Measurements from ENCODE around the gene GGTLC2.
"Not testable (repeated sequence)": the region's sequence is repeated elsewhere in the genome, so short reads cannot be mapped to it uniquely, and the experiment has no call there.

GGTLC2 gene

GRCh38 chr22:22644314-22644713 is at the start of gene GGTLC2:
Gene GGTLC2, plus strand, starts transcription at chr22:22644614. Its CDS starts 1,732 bp downstream, at chr22:22646346.
- not testable (repeated sequence) for DNase-seq

- no peak for DNase-seq
Measured at GRCh38 chr22:22595001-22595835, 49.2 kb upstream of the GGTLC2 start.

GRCh38 chr22:22598144-22598543 is 46.3 kb upstream of the GGTLC2 start:
- no peak for DNase-seq

- DNase-seq: no peak
Measured at GRCh38 chr22:22599248-22599647, 45.2 kb upstream of the GGTLC2 start.

GRCh38 chr22:22600531-22601261 is 43.7 kb upstream of the GGTLC2 start:
- no peak for DNase-seq

GRCh38 chr22:22603470-22603947 is 40.9 kb upstream of the GGTLC2 start:
- DNase-seq: no peak

- no peak for DNase-seq
Measured at GRCh38 chr22:22604326-22605073, 39.9 kb upstream of the GGTLC2 start.

GRCh38 chr22:22605074-22605404 is 39.4 kb upstream of the GGTLC2 start:
- no peak for DNase-seq

GRCh38 chr22:22608022-22608421 is 36.4 kb upstream of the GGTLC2 start:
- not testable (repeated sequence) for DNase-seq

- DNase-seq: no peak
Measured at GRCh38 chr22:22609291-22609690, 35.1 kb upstream of the GGTLC2 start.

- DNase-seq: no peak
Measured at GRCh38 chr22:22612516-22612915, 31.9 kb upstream of the GGTLC2 start.

- DNase-seq: no peak
Measured at GRCh38 chr22:22614065-22614464, 30.3 kb upstream of the GGTLC2 start.

GRCh38 chr22:22616636-22617035 is 27.8 kb upstream of the GGTLC2 start:
- no peak for DNase-seq

GRCh38 chr22:22618448-22618847 is 26.0 kb upstream of the GGTLC2 start:
- no peak for DNase-seq

- DNase-seq: no peak
Measured at GRCh38 chr22:22618923-22619322, 25.5 kb upstream of the GGTLC2 start.

GRCh38 chr22:22619765-22620414 is 24.5 kb upstream of the GGTLC2 start:
- no peak for DNase-seq

GRCh38 chr22:22628546-22629495 is 15.6 kb upstream of the GGTLC2 start:
- not testable (repeated sequence) for DNase-seq

GRCh38 chr22:22631223-22631652 is 13.2 kb upstream of the GGTLC2 start:
- DNase-seq: not testable (repeated sequence)

- not testable (repeated sequence) for DNase-seq
Measured at GRCh38 chr22:22632226-22632625, 12.2 kb upstream of the GGTLC2 start.

GRCh38 chr22:22633533-22633932 is 10.9 kb upstream of the GGTLC2 start:
- not testable (repeated sequence) for DNase-seq

GRCh38 chr22:22636260-22636659 is 8.2 kb upstream of the GGTLC2 start:
- not testable (repeated sequence) for DNase-seq
